H7 (cell line): ENCODE data around the gene QRSL1. TPM values are rescaled to one million over a fixed set of nuclear protein-coding genes. Genes with fewer than 3 reads are reported as not detected.

Experiments
- DNase-seq: peaks from one replicate; pipeline ENCODE4 v3.0.0; 2012
- H3K27me3 ChIP-seq: 2 replicates; pipeline ENCODE4 v1.6.0; 2011; ENCODE audit warnings: mild to moderate bottlenecking, low read length; ENCODE audit not compliant: control insufficient read depth, insufficient read depth
- H3K36me3 ChIP-seq: replicated peaks from 2 replicates; pipeline ENCODE4 v1.5.1; 2011; ENCODE audit warnings: low read length; ENCODE audit not compliant: control insufficient read depth, insufficient read depth
- H3K4me3 ChIP-seq: 2 replicates; pipeline ENCODE4 v1.5.1; 2011; ENCODE audit warnings: low read depth, mild to moderate bottlenecking, control low read depth, low read length, moderate library complexity; ENCODE audit not compliant: insufficient read depth
- total RNA-seq: library from RNA; depleted of rRNA; stranded (reverse); fragments of >200 nt; shearing (Covaris generic); gene quantifications from 2 replicates; pipeline ENCODE4 v1.2.3, GENCODE V29; 2014

The QRSL1 gene
- total RNA-seq, 1 experiment from 2014 or later, result 21.5 TPM

- H3K27me3 ChIP-seq, result no peaks in the 10 kb centered on the region
- DNase-seq, result no peak
- H3K4me3 ChIP-seq, result no peak overlapping the region
- H3K36me3 ChIP-seq, result no peaks in the 10 kb centered on the region; the same call in 1 of the 2 replicates
These were observed 7.8 kb downstream of the QRSL1 start for GRCh38 chr6:106637051-106637716.

GRCh38 chr6:106637717-106638341 is 8.5 kb downstream of the QRSL1 start:
- DNase-seq, result no peak
- Histone ChIP-seq H3K27me3 (no peaks in the 10 kb centered on the region), H3K4me3 (no peak overlapping the region), H3K36me3 (no peaks in the 10 kb centered on the region; the same call in 1 of the 2 replicates)

GRCh38 chr6:106639812-106640211 is 10.4 kb downstream of the QRSL1 start:
- Histone ChIP-seq H3K36me3 (no peaks in the 10 kb centered on the region; the same call in 1 of the 2 replicates), H3K27me3 (no peaks in the 10 kb centered on the region)
- DNase-seq, result no peak

GRCh38 chr6:106642476-106642875 is 13.1 kb downstream of the QRSL1 start:
- Histone ChIP-seq H3K4me3 (no peak overlapping the region), H3K27me3 (no peaks in the 10 kb centered on the region), H3K36me3 (no peaks in the 10 kb centered on the region; the same call in 1 of the 2 replicates)
- no peak for DNase-seq

More at GRCh38 chr6:106639812-106640211, 10.4 kb downstream of the QRSL1 start:
- H3K4me3 ChIP-seq, result no peak overlapping the region

GRCh38 chr6:106643061-106643460 is 13.7 kb downstream of the QRSL1 start:
- DNase-seq, result no peak
- H3K36me3 ChIP-seq, result no peaks in the 10 kb centered on the region; the same call in 1 of the 2 replicates
- no peak overlapping the region for H3K4me3 ChIP-seq
- no peaks in the 10 kb centered on the region for H3K27me3 ChIP-seq

- DNase-seq, result no peak
- Histone ChIP-seq H3K4me3 (no peak overlapping the region), H3K36me3 (peaks cover 9% of the 10 kb centered on the region), H3K27me3 (no peaks in the 10 kb centered on the region)
These were observed 19.4 kb downstream of the QRSL1 start for GRCh38 chr6:106648651-106649308.

- DNase-seq, result no peak
- peaks cover 8% of the 10 kb centered on the region for H3K36me3 ChIP-seq
- no peak overlapping the region for H3K4me3 ChIP-seq
- H3K27me3 ChIP-seq, result no peaks in the 10 kb centered on the region
These were observed 29.1 kb downstream of the QRSL1 start for GRCh38 chr6:106658469-106658868.

GRCh38 chr6:106659859-106660258 is 30.5 kb downstream of the QRSL1 start:
- peaks cover 8% of the 10 kb centered on the region for H3K36me3 ChIP-seq
- DNase-seq, result no peak
- no peak overlapping the region for H3K4me3 ChIP-seq
- H3K27me3 ChIP-seq, result no peaks in the 10 kb centered on the region

- DNase-seq, result no peak
- Histone ChIP-seq H3K36me3 (peaks cover 4% of the 10 kb centered on the region), H3K27me3 (no peaks in the 10 kb centered on the region), H3K4me3 (no peak overlapping the region)
These were observed 33.1 kb downstream of the QRSL1 start for GRCh38 chr6:106662458-106662857.

- Histone ChIP-seq H3K27me3 (no peaks in the 10 kb centered on the region), H3K4me3 (no peak overlapping the region), H3K36me3 (peaks cover 1% of the 10 kb centered on the region)
- peak; percentile 61 for DNase-seq
These were observed 37.1 kb downstream of the QRSL1 start for GRCh38 chr6:106666282-106667021.

GRCh38 chr6:106667022-106667402 is 37.6 kb downstream of the QRSL1 start:
- Histone ChIP-seq H3K4me3 (no peak overlapping the region), H3K27me3 (no peaks in the 10 kb centered on the region), H3K36me3 (peaks cover 1% of the 10 kb centered on the region)
- DNase-seq, result no peak

- DNase-seq, result no peak
- no peaks in the 10 kb centered on the region for H3K27me3 ChIP-seq
- no peaks in the 10 kb centered on the region; the same call in 1 of the 2 replicates for H3K36me3 ChIP-seq
- H3K4me3 ChIP-seq, result no peak overlapping the region
These were observed 40.9 kb downstream of the QRSL1 start for GRCh38 chr6:106670236-106670635.

- Histone ChIP-seq H3K4me3 (no peak overlapping the region), H3K27me3 (no peaks in the 10 kb centered on the region), H3K36me3 (no peaks in the 10 kb centered on the region)
- DNase-seq, result no peak
These were observed 42.3 kb downstream of the QRSL1 start for GRCh38 chr6:106671651-106672050.

- DNase-seq, result no peak
- Histone ChIP-seq H3K36me3 (no peaks in the 10 kb centered on the region), H3K27me3 (no peaks in the 10 kb centered on the region), H3K4me3 (no peak overlapping the region)
These were observed 45.3 kb downstream of the QRSL1 start for GRCh38 chr6:106674541-106675229.
